IPS-NIHi7 (cell line): ENCODE results near the gene LYRM4.

Experiments
- DNase-seq: peaks from one replicate; pipeline ENCODE4 v3.0.0; 2012; ENCODE audit warnings: mixed read lengths; ENCODE audit errors: extremely low spot score

LYRM4 gene

GRCh38 chr6:5099537-5099936 lies 161.2 kb downstream of the LYRM4 start:
- DNase-seq, result no peak

- DNase-seq, result no peak
Observed at GRCh38 chr6:5098501-5099270, 162.1 kb downstream of the LYRM4 start.

GRCh38 chr6:5096482-5096881 lies 164.3 kb downstream of the LYRM4 start:
- DNase-seq, result no peak

GRCh38 chr6:5095236-5095635 lies 165.5 kb downstream of the LYRM4 start:
- DNase-seq, result no peak

- DNase-seq, result no peak
Observed at GRCh38 chr6:5094327-5094726, 166.4 kb downstream of the LYRM4 start.

- DNase-seq, result no peak
Observed at GRCh38 chr6:5093231-5094015, 167.3 kb downstream of the LYRM4 start.

GRCh38 chr6:5091210-5092069 lies 169.3 kb downstream of the LYRM4 start:
- no peak for DNase-seq

GRCh38 chr6:5090603-5091002 lies 170.1 kb downstream of the LYRM4 start:
- DNase-seq, result no peak

GRCh38 chr6:5089481-5090438 lies 171.0 kb downstream of the LYRM4 start:
- no peak for DNase-seq

GRCh38 chr6:5088780-5089179 lies 172.0 kb downstream of the LYRM4 start:
- DNase-seq, result no peak

GRCh38 chr6:5087389-5087788 lies 173.4 kb downstream of the LYRM4 start:
- DNase-seq, result no peak

- no peak for DNase-seq
Observed at GRCh38 chr6:5086294-5086890, 174.4 kb downstream of the LYRM4 start.

- DNase-seq, result peak; percentile 66
Observed at GRCh38 chr6:5085648-5086293, 175.0 kb downstream of the LYRM4 start.

- peak; percentile 48 for DNase-seq
Observed at GRCh38 chr6:5084781-5085647, 175.7 kb downstream of the LYRM4 start, which contains the start of gene PPP1R3G. Gene PPP1R3G (plus strand): TSS chr6:5085341. CDS start chr6:5085486, 145 bp downstream.

GRCh38 chr6:5084360-5084780 lies 176.4 kb downstream of the LYRM4 start:
- DNase-seq, result no peak

GRCh38 chr6:5083813-5084359 lies 176.9 kb downstream of the LYRM4 start:
- no peak for DNase-seq

- DNase-seq, result no peak
Observed at GRCh38 chr6:5083307-5083583, 177.5 kb downstream of the LYRM4 start.

GRCh38 chr6:5082487-5083306 lies 178.1 kb downstream of the LYRM4 start:
- no peak for DNase-seq
